Heart left ventricle (tissue), 16 donors: ENCODE measurements around the gene NASP. TPM values are rescaled to one million over a fixed set of nuclear protein-coding genes. Genes with fewer than 3 reads are reported as not detected.

Experiments used
- ATAC-seq, 4 donors: fragments of 200-7000 bp; cut with Tn5 transposase; one replicate each; pipeline ENCODE4 v1.9.1; 2020 to 2022; ENCODE audit warnings: moderate library complexity in 4 of 4, mild to moderate bottlenecking in 3 of 4, moderate number of reproducible peaks in 1 of 4
- DNase-seq, 5 donors: peaks; one replicate each; pipeline ENCODE4 v3.0.0-alpha.2; 2020
- H3K27ac ChIP-seq, 12 donors: fragments of 200-600 bp; sonication (generic) in 4 of 12; one replicate each; pipeline versions ENCODE4 v1.5.0 to v1.8.0; 2016 to 2022; ENCODE audit warnings: mild to moderate bottlenecking in 2 of 12
- H3K27me3 ChIP-seq, 9 donors: fragments of 200-600 bp; sonication (generic) in 2 of 9; one replicate each; pipeline versions ENCODE4 v1.5.1 to v1.8.0; 2016 to 2022; ENCODE audit warnings: mild to moderate bottlenecking in 3 of 9
- H3K36me3 ChIP-seq, 9 donors: fragments of 200-600 bp; sonication (generic) in 2 of 9; one replicate each; pipeline versions ENCODE4 v1.5.0 to v1.8.0; 2018 to 2022; ENCODE audit warnings: mild to moderate bottlenecking in 2 of 9
- H3K4me1 ChIP-seq, 12 donors: fragments of 200-600 bp; sonication (generic) in 4 of 12; one replicate each; pipeline versions ENCODE4 v1.5.0 to v1.8.0; 2016 to 2022; ENCODE audit warnings: mild to moderate bottlenecking in 3 of 12
- H3K4me3 ChIP-seq, 12 donors: fragments of 200-600 bp; sonication (generic) in 4 of 12; one replicate each; pipeline versions ENCODE4 v1.5.0 to v1.8.0; 2017 to 2022; ENCODE audit warnings: mild to moderate bottlenecking in 9 of 12, moderate library complexity in 4 of 12
- H3K9me3 ChIP-seq, 12 donors: fragments of 200-600 bp; sonication (generic) in 4 of 12; one replicate each; pipeline versions ENCODE4 v1.5.0 to v1.8.0; 2016 to 2022; ENCODE audit warnings: mild to moderate bottlenecking in 1 of 12
- CTCF ChIP-seq, 12 donors: fragments of 200-600 bp; sonication (generic) in 4 of 12; IDR thresholded peaks; one replicate each; pipeline versions ENCODE4 v1.5.0 to v1.8.0; 2018 to 2022; ENCODE audit warnings: antibody characterized with exemption in 12 of 12, mild to moderate bottlenecking in 5 of 12
- POLR2A ChIP-seq, 2 donors: fragments of 450-650 bp; IDR thresholded peaks; one replicate each; pipeline ENCODE4 v1.6.1; 2017; ENCODE audit warnings: antibody characterized with exemption in 2 of 2, mild to moderate bottlenecking in 2 of 2, moderate library complexity in 2 of 2
- WGBS, 4 donors: extraction: QIAGEN DNeasy Blood & Tissue Kit in 2 of 4; methylation state at CpG; one replicate each; pipeline versions ENCODE4 v1.1.5 to v1.1.7; 2013 to 2018; 5-methylcytosine and 5-hydroxymethylcytosine counted together
- intact Hi-C, 10 donors: fragments of 100-400 bp; cut with DNase I; formaldehyde crosslinking; loops; one replicate each; pipeline versions ENCODE4 v1.11.1 to v1.14.2; 2022
- polyA plus RNA-seq, 2 donors: library from polyadenylated mRNA; stranded (reverse); fragments of 200-250 nt; gene quantifications; one replicate each; pipeline ENCODE4 v1.2.3, GENCODE V29; 2013
- total RNA-seq, 9 donors: library from RNA; depleted of rRNA in 2 of 9; stranded (reverse); fragments of >200 nt in 2 of 9; fragmentation: NEBNext Ultra II Directional in 3 of 9; extraction: Animal tissue kit (Norgen Biotek cat#: 25700) in 3 of 9; gene quantifications; one replicate each; pipeline versions ENCODE4 v1.1.0 to v1.2.4, GENCODE V29; 2016 to 2023
- donor health status: ischemic (EF 13 %, LVEDD 7.1; RV severe dilation, severe dysfunction).
- donor health status: healthy with polysubstance abuse.
- donor health status: DM: no; HTN: yes; CAD: no.
- donor health status: DM: no; HTN: no; CAD: no.
- donor health status: ischemic (EF 25% LVEDD 6.9; RV normal size, moderate dysfunction).
- donor health status: ischemic (EF 25% LVEDD 5.7; RV mildly dilated, moderate dysfunction).
- donor health status: healthy.
- donor health status: DM: yes; HTN: yes; CAD: no.
- donor health status: ischemic (EF 35%, LVEDD 5.7; RV mildly dilated, moderate dysfunction).
- donor health status: nonischemic (EF 11% LVEDD 7.7; RV severe dilation, severe dysfunction).
- donor health status: DM: yes; HTN: yes; CAD: no.
- donor health status: PGD.
- donor health status: ischemic (EF 29% LVEDD 5.4; RV normal size, mild dysfunction).
- donor health status: nonischemic (EF 23%, LVEDD 6.1; RV moderate dilation, normal function).

NASP gene
- total and polyA plus RNA-seq, 11 donors, result 24.5 to 86.6 (median 33.9) TPM

- H3K4me3 ChIP-seq, result no peak overlapping the region
- intact Hi-C loops, result no loop called here
Measured at GRCh38 chr1:45563843-45564242, 20.0 kb upstream of the NASP start.

GRCh38 chr1:45566722-45567121 lies 17.1 kb upstream of the NASP start:
- no peak overlapping the region for H3K4me3 ChIP-seq
- H3K4me1 ChIP-seq, result peaks cover 0 to 12% (median 8%) of the 10 kb centered on the region in 12 donors
- ATAC-seq (peak; percentile 73 to 90 (median 86)), DNase-seq (peak; percentile 62 to 73 (median 70))
- peaks cover 0 to 87% (median 56%) of the 10 kb centered on the region in 9 donors for H3K36me3 ChIP-seq
- 12 to 15% (median 15%) methylated on average over 5 of the region's 5 CpGs for WGBS, 4 donors
- TF ChIP-seq CTCF (IDR thresholded peaks at IDR 0.05) (no peak), POLR2A (IDR thresholded peaks at IDR 0.05) (no peak)
- peak overlapping the region in 2 of 12 donors; percentile 6 to 29 for H3K27ac ChIP-seq
- no peaks in the 10 kb centered on the region for H3K27me3 ChIP-seq
- intact Hi-C loops, result loop anchor here in 3 of 10 donors (5.0 kb wide), 4 partner anchors 49 to 209 kb away; no protein-coding TSS in a partner anchor
- H3K9me3 ChIP-seq, result no peaks in the 10 kb centered on the region

More at GRCh38 chr1:45563843-45564242, 20.0 kb upstream of the NASP start:
- no peak for ATAC-seq
- no peak for TF ChIP-seq POLR2A (IDR thresholded peaks at IDR 0.05)
- TF ChIP-seq CTCF (IDR thresholded peaks at IDR 0.05), result no peak
- no peak for DNase-seq
- Histone ChIP-seq H3K36me3 (peaks cover 0 to 78% (median 41%) of the 10 kb centered on the region in 9 donors), H3K4me1 (peaks cover 0 to 12% (median 8%) of the 10 kb centered on the region in 12 donors), H3K9me3 (no peaks in the 10 kb centered on the region), H3K27ac (no peak overlapping the region), H3K27me3 (no peaks in the 10 kb centered on the region)
- 73 to 89% (median 84%) methylated on average over 2 of the region's 2 CpGs for WGBS, 4 donors

GRCh38 chr1:45567911-45568310 lies 15.9 kb upstream of the NASP start:
- Histone ChIP-seq H3K27ac (no peak overlapping the region), H3K4me1 (peaks cover 0 to 12% (median 8%) of the 10 kb centered on the region in 12 donors), H3K27me3 (no peaks in the 10 kb centered on the region), H3K4me3 (no peak overlapping the region), H3K36me3 (peaks cover 0 to 75% (median 47%) of the 10 kb centered on the region in 9 donors), H3K9me3 (no peaks in the 10 kb centered on the region)
- DNase-seq (no peak), ATAC-seq (no peak)
- 88 to 94% (median 91%) methylated on average over 7 of the region's 7 CpGs for WGBS, 4 donors
- no peak for TF ChIP-seq POLR2A (IDR thresholded peaks at IDR 0.05)
- no peak for TF ChIP-seq CTCF (IDR thresholded peaks at IDR 0.05)
- intact Hi-C loops, result loop anchor here in 5 of 10 donors (2.0 to 5.0 kb wide), 7 partner anchors 47 to 211 kb away; partner anchors contain the start of gene PRDX1 (in 1 of the 5)

- Histone ChIP-seq H3K36me3 (peaks cover 0 to 70% (median 41%) of the 10 kb centered on the region in 9 donors), H3K27me3 (no peaks in the 10 kb centered on the region), H3K27ac (no peak overlapping the region), H3K4me3 (no peak overlapping the region), H3K9me3 (no peaks in the 10 kb centered on the region), H3K4me1 (peaks cover 0 to 12% (median 8%) of the 10 kb centered on the region in 12 donors)
- 29 to 87% (median 73%) methylated on average over 1 to 4 of the region's 4 CpGs for WGBS, 4 donors
- no peak for DNase-seq
- intact Hi-C loops, result loop anchor here in 5 of 10 donors (2.0 to 5.0 kb wide), 7 partner anchors 48 to 211 kb away; partner anchors contain the start of gene PRDX1 (in 1 of the 5)
- no peak for ATAC-seq
- TF ChIP-seq POLR2A (IDR thresholded peaks at IDR 0.05), result no peak
Measured at GRCh38 chr1:45568421-45568820, 15.4 kb upstream of the NASP start.
